IPS-20b (cell line): ENCODE measurements around the gene RNF168.
"Not testable (repeated sequence)": the region's sequence is repeated elsewhere in the genome, so short reads cannot be mapped to it uniquely, and the experiment has no call there.

Experiments used
- H3K27ac ChIP-seq: one replicate; pipeline ENCODE4 v1.5.1; 2013; ENCODE audit warnings: low read length
- H3K27me3 ChIP-seq: 2 replicates; pipeline ENCODE4 v1.6.1; 2013; ENCODE audit warnings: mild to moderate bottlenecking, low read length, inconsistent platforms; ENCODE audit not compliant: insufficient read depth
- H3K36me3 ChIP-seq: 2 replicates; pipeline ENCODE4 v1.6.1; 2013; ENCODE audit warnings: low read depth, mild to moderate bottlenecking, inconsistent platforms, low read length, moderate library complexity; ENCODE audit not compliant: insufficient read depth
- H3K4me1 ChIP-seq: 2 replicates; pipeline ENCODE4 v1.6.1; 2013; ENCODE audit warnings: mild to moderate bottlenecking, control low read depth, inconsistent platforms, low read length, moderate library complexity; ENCODE audit not compliant: insufficient read depth
- H3K4me3 ChIP-seq: 2 replicates; pipeline ENCODE4 v1.5.1; 2013; ENCODE audit warnings: mild to moderate bottlenecking, low read length, inconsistent platforms
- H3K9ac ChIP-seq: 2 replicates; pipeline ENCODE4 v1.6.1; 2013; ENCODE audit warnings: low read depth, mild to moderate bottlenecking, inconsistent platforms, low read length, moderate library complexity
- H3K9me3 ChIP-seq: 2 replicates; pipeline ENCODE4 v1.6.1; 2013; ENCODE audit warnings: mild to moderate bottlenecking, low read depth, low read length, inconsistent platforms; ENCODE audit not compliant: insufficient read depth

The RNF168 gene

GRCh38 chr3:196496183-196496582 is 7.4 kb downstream of the RNF168 start:
- Histone ChIP-seq H3K4me3 (no peak overlapping the region), H3K9ac (no peak overlapping the region), H3K4me1 (peaks cover 8% of the 10 kb centered on the region; the same call in 1 of the 2 replicates), H3K36me3 (peaks cover 24% of the 10 kb centered on the region), H3K9me3 (no peaks in the 10 kb centered on the region), H3K27me3 (no peaks in the 10 kb centered on the region), H3K27ac (no peak overlapping the region)

GRCh38 chr3:196493292-196493691 is 10.3 kb downstream of the RNF168 start:
- Histone ChIP-seq H3K4me1 (no peaks in the 10 kb centered on the region), H3K36me3 (peaks cover 14% of the 10 kb centered on the region), H3K27me3 (no peaks in the 10 kb centered on the region), H3K9me3 (no peaks in the 10 kb centered on the region), H3K27ac (no peak overlapping the region), H3K4me3 (no peak overlapping the region), H3K9ac (no peak overlapping the region)

GRCh38 chr3:196492080-196492479 is 11.5 kb downstream of the RNF168 start:
- Histone ChIP-seq H3K27ac (no peak overlapping the region), H3K4me3 (no peak overlapping the region), H3K9me3 (no peaks in the 10 kb centered on the region), H3K36me3 (peaks cover 24% of the 10 kb centered on the region), H3K4me1 (no peaks in the 10 kb centered on the region), H3K9ac (no peak overlapping the region), H3K27me3 (no peaks in the 10 kb centered on the region)

- H3K9me3 ChIP-seq, result no peaks in the 10 kb centered on the region
- H3K4me3 ChIP-seq, result no peak overlapping the region
- no peaks in the 10 kb centered on the region for H3K27me3 ChIP-seq
- no peak overlapping the region for H3K9ac ChIP-seq
- H3K4me1 ChIP-seq, result no peaks in the 10 kb centered on the region
- H3K27ac ChIP-seq, result no peak overlapping the region
- peaks cover 33% of the 10 kb centered on the region for H3K36me3 ChIP-seq
Observed at GRCh38 chr3:196489747-196490146, 13.8 kb downstream of the RNF168 start.

- Histone ChIP-seq H3K4me3 (no peak overlapping the region), H3K9me3 (no peaks in the 10 kb centered on the region), H3K9ac (no peak overlapping the region), H3K36me3 (peaks cover 65% of the 10 kb centered on the region), H3K27me3 (no peaks in the 10 kb centered on the region), H3K27ac (no peak overlapping the region), H3K4me1 (no peaks in the 10 kb centered on the region)
Observed at GRCh38 chr3:196486263-196486662, 17.3 kb downstream of the RNF168 start.

- Histone ChIP-seq H3K4me3 (no peak overlapping the region), H3K27ac (no peak overlapping the region), H3K27me3 (no peaks in the 10 kb centered on the region), H3K9ac (no peak overlapping the region), H3K9me3 (no peaks in the 10 kb centered on the region), H3K4me1 (no peaks in the 10 kb centered on the region), H3K36me3 (peaks cover 85% of the 10 kb centered on the region)
Observed at GRCh38 chr3:196477678-196478077, 25.9 kb downstream of the RNF168 start.

GRCh38 chr3:196472286-196472685 is 31.3 kb downstream of the RNF168 start:
- no peaks in the 10 kb centered on the region for H3K4me1 ChIP-seq
- H3K27ac ChIP-seq, result no peak overlapping the region
- H3K9me3 ChIP-seq, result no peaks in the 10 kb centered on the region
- peaks cover 75% of the 10 kb centered on the region for H3K36me3 ChIP-seq
- no peaks in the 10 kb centered on the region for H3K27me3 ChIP-seq
- H3K9ac ChIP-seq, result no peak overlapping the region
- H3K4me3 ChIP-seq, result no peak overlapping the region

- no peak overlapping the region for H3K9ac ChIP-seq
- H3K27me3 ChIP-seq, result no peaks in the 10 kb centered on the region
- no peaks in the 10 kb centered on the region for H3K4me1 ChIP-seq
- H3K9me3 ChIP-seq, result no peaks in the 10 kb centered on the region
- H3K27ac ChIP-seq, result no peak overlapping the region
- peaks cover 69% of the 10 kb centered on the region for H3K36me3 ChIP-seq
- no peak overlapping the region for H3K4me3 ChIP-seq
Observed at GRCh38 chr3:196471551-196471950, 32.0 kb downstream of the RNF168 start.

- peaks cover 60% of the 10 kb centered on the region for H3K36me3 ChIP-seq
Observed at GRCh38 chr3:196470182-196470581, 33.4 kb downstream of the RNF168 start.

GRCh38 chr3:196463804-196464203 is 39.8 kb downstream of the RNF168 start:
- H3K27ac ChIP-seq, result no peak overlapping the region
- H3K27me3 ChIP-seq, result no peaks in the 10 kb centered on the region
- no peak overlapping the region for H3K9ac ChIP-seq
- no peaks in the 10 kb centered on the region for H3K9me3 ChIP-seq
- no peaks in the 10 kb centered on the region for H3K4me1 ChIP-seq
- no peak overlapping the region for H3K4me3 ChIP-seq
- peaks cover 6% of the 10 kb centered on the region for H3K36me3 ChIP-seq

More at GRCh38 chr3:196470182-196470581, 33.4 kb downstream of the RNF168 start:
- not testable (repeated sequence) for H3K4me3 ChIP-seq, H3K27ac ChIP-seq, H3K9me3 ChIP-seq, H3K9ac ChIP-seq, H3K27me3 ChIP-seq, H3K4me1 ChIP-seq

GRCh38 chr3:196463478-196463756 is 40.2 kb downstream of the RNF168 start:
- Histone ChIP-seq H3K27ac (no peak overlapping the region), H3K4me1 (no peaks in the 10 kb centered on the region), H3K27me3 (no peaks in the 10 kb centered on the region), H3K9me3 (no peaks in the 10 kb centered on the region), H3K4me3 (no peak overlapping the region), H3K9ac (no peak overlapping the region), H3K36me3 (peaks cover 4% of the 10 kb centered on the region; the same call in 1 of the 2 replicates)

GRCh38 chr3:196462680-196463477 is 40.7 kb downstream of the RNF168 start:
- H3K36me3 ChIP-seq, H3K4me3 ChIP-seq, H3K4me1 ChIP-seq, H3K27me3 ChIP-seq, H3K9me3 ChIP-seq, H3K27ac ChIP-seq, H3K9ac ChIP-seq: not testable (repeated sequence)
